GM12878 (cell line): ENCODE data around the gene NR6A1. TPM values are rescaled to one million over a fixed set of nuclear protein-coding genes. Genes with fewer than 3 reads are reported as not detected.

ENCODE experiments used
- ATAC-seq: fragments of 200-7000 bp; cut with Tn5 transposase; 3 replicates; pipeline ENCODE4 v1.9.1; 2020; ENCODE audit warnings: mild to moderate bottlenecking, moderate library complexity
- BruUV-seq: library from RNA; stranded (reverse); fragments of 400-500 nt; replicated peaks from 2 replicates; lab custom pipeline; 2021; lab: Mats Ljungman, UMichigan
- CTCF ChIA-PET: fragments of 300-600 bp; sonication (Branson Sonifier 250); formaldehyde crosslinking; extraction: SDS; loops from one replicate; lab custom pipeline; 2021; ENCODE audit warnings: inconsistent platforms; lab: Yijun Ruan, JAX
- POLR2A ChIA-PET: fragments of 350-600 bp; formaldehyde crosslinking; extraction: SDS; loops from one replicate; lab custom pipeline; 2021; ENCODE audit warnings: inconsistent platforms; lab: Charles Lee
- RAD21 ChIA-PET: fragments of 300-600 bp; sonication (Branson Sonifier 250); formaldehyde crosslinking; loops from one replicate; lab custom pipeline; 2023; ENCODE audit warnings: antibody characterized with exemption; ENCODE audit not compliant: unreplicated experiment; lab: Charles Lee
- SMC1A ChIA-PET: fragments of 300-600 bp; sonication (Branson Sonifier 250); formaldehyde crosslinking; loops from one replicate; lab custom pipeline; 2023; ENCODE audit not compliant: unreplicated experiment, uncharacterized antibody; lab: Charles Lee
- DNase-seq: peaks from one replicate; pipeline ENCODE4 v3.0.0-alpha.2; 2011; ENCODE audit warnings: low read depth, low spot score
- FAIRE-seq: peaks from 3 replicates; lab custom pipeline; 2011; peaks lifted over from hg19 to GRCh38; lab: Jason Lieb, UNC
- H2AFZ ChIP-seq: 2 replicates; pipeline ENCODE4 v1.6.0; 2011; ENCODE audit warnings: low read depth, low read length, control low read depth; ENCODE audit not compliant: control insufficient read depth
- H3K27ac ChIP-seq: 2 replicates; pipeline ENCODE4 v1.5.1; 2011; ENCODE audit warnings: control low read depth; ENCODE audit not compliant: control insufficient read depth, insufficient read depth
- H3K27me3 ChIP-seq, 2 experiments: replicated peaks in 1 of 2; 2 replicates each; pipeline versions ENCODE4 v1.6.0 to v1.6.1; 2011; ENCODE audit warnings: low read length in 1 of 2; ENCODE audit not compliant: control insufficient read depth in 2 of 2, insufficient read depth in 2 of 2
- H3K36me3 ChIP-seq, 2 experiments: 2 replicates each; pipeline ENCODE4 v1.5.1; 2011; ENCODE audit warnings: low read length in 1 of 2; ENCODE audit not compliant: control insufficient read depth in 2 of 2, insufficient read depth in 2 of 2
- H3K4me1 ChIP-seq: 2 replicates; pipeline ENCODE4 v1.6.1; 2011; ENCODE audit warnings: mild to moderate bottlenecking, low read length, moderate library complexity, mixed read lengths; ENCODE audit not compliant: control insufficient read depth, insufficient read depth
- H3K4me2 ChIP-seq: 2 replicates; pipeline ENCODE4 v1.6.0; 2011; ENCODE audit warnings: control low read depth; ENCODE audit not compliant: control insufficient read depth, insufficient read depth
- H3K4me3 ChIP-seq: fragments of 200-600 bp; sonication (generic); 2 replicates; pipeline ENCODE4 v1.5.1; 2016
- H3K79me2 ChIP-seq: 2 replicates; pipeline ENCODE4 v1.6.0; 2011; ENCODE audit warnings: low read length; ENCODE audit not compliant: control insufficient read depth, insufficient read depth
- H3K9ac ChIP-seq: 2 replicates; pipeline ENCODE4 v1.8.0; 2011; ENCODE audit warnings: low read length, control low read depth, mixed read lengths; ENCODE audit not compliant: control insufficient read depth, insufficient read depth
- H3K9me3 ChIP-seq: replicated peaks from 3 replicates; pipeline ENCODE4 v1.5.1; 2011; ENCODE audit warnings: mild to moderate bottlenecking, low read length; ENCODE audit not compliant: control insufficient read depth, insufficient read depth
- H4K20me1 ChIP-seq: 2 replicates; pipeline ENCODE4 v1.6.0; 2011; ENCODE audit not compliant: control insufficient read depth, insufficient read depth
- BCL11A ChIP-seq: IDR thresholded peaks from 2 replicates; pipeline ENCODE4 v1.6.1; 2011; ENCODE audit warnings: low read depth, low read length
- CBX5 ChIP-seq: sonication (generic); IDR thresholded peaks from 2 replicates; pipeline ENCODE4 v1.6.1; 2016; ENCODE audit warnings: low read depth, moderate library complexity, mild to moderate bottlenecking, inconsistent platforms
- CHD2 ChIP-seq: IDR thresholded peaks from 2 replicates; pipeline ENCODE4 v1.6.1; 2011; ENCODE audit warnings: low read depth, low read length, improper control_type of control experiment, borderline replicate concordance
- KLF5 ChIP-seq: fragments of 450-650 bp; IDR thresholded peaks from 2 replicates; pipeline ENCODE4 v1.6.1; 2014; ENCODE audit warnings: mild to moderate bottlenecking; ENCODE audit not compliant: partially characterized antibody
- LARP7 ChIP-seq: fragments of 450-650 bp; IDR thresholded peaks from 2 replicates; pipeline ENCODE4 v1.6.1; 2017; ENCODE audit warnings: mild to moderate bottlenecking
- NFYB ChIP-seq: IDR thresholded peaks from 2 replicates; pipeline ENCODE4 v1.6.1; 2011; ENCODE audit warnings: low read depth, mild to moderate bottlenecking, low read length, improper control_type of control experiment, moderate library complexity; ENCODE audit not compliant: insufficient read depth
- POLR2A ChIP-seq: IDR thresholded peaks from 2 replicates; pipeline ENCODE4 v1.6.1; 2011; ENCODE audit warnings: low read depth, mild to moderate bottlenecking, low read length
- POU2F2 ChIP-seq: IDR thresholded peaks from 3 replicates; pipeline ENCODE4 v1.6.1; 2011; ENCODE audit warnings: low read depth, mild to moderate bottlenecking, low read length, borderline replicate concordance
- RAD51 ChIP-seq: fragments of 450-650 bp; IDR thresholded peaks from 2 replicates; pipeline ENCODE4 v1.6.1; 2016; ENCODE audit warnings: moderate library complexity, mild to moderate bottlenecking, inconsistent platforms
- SRF ChIP-seq, 2 experiments: IDR thresholded peaks; 2 replicates each; pipeline ENCODE4 v1.6.1; 2011; ENCODE audit warnings: low read depth in 2 of 2, low read length in 2 of 2, mild to moderate bottlenecking in 1 of 2, moderate library complexity in 1 of 2
- STAT3 ChIP-seq: IDR thresholded peaks from 2 replicates; pipeline ENCODE4 v1.6.1; 2011; ENCODE audit warnings: low read depth, low read length, improper control_type of control experiment
- YY1 ChIP-seq: IDR thresholded peaks from 2 replicates; pipeline ENCODE4 v1.6.1; 2011; ENCODE audit warnings: low read depth, mild to moderate bottlenecking, low read length
- WGBS: methylation state at CpG from one replicate; pipeline ENCODE4 v1.1.6; 2016; ENCODE audit warnings: low lambda C conversion rate; ENCODE audit not compliant: insufficient replicate concordance, insufficient coverage; ENCODE audit errors: missing lambda C conversion rate; 5-methylcytosine and 5-hydroxymethylcytosine counted together
- in situ Hi-C: fragments of 300-500 bp; cut with MboI; formaldehyde crosslinking; loops from 9 replicates; pipeline ENCODE4 v1.14.3; 2018; ENCODE audit warnings: mixed read lengths
- intact Hi-C: fragments of 100-400 bp; cut with micrococcal nuclease; formaldehyde crosslinking; loops from one replicate; pipeline ENCODE4 v1.14.2; 2022; ENCODE audit not compliant: unreplicated experiment
- polyA plus RNA-seq, 11 experiments: library from polyadenylated mRNA; depleted of rRNA in 4 of 11; unstranded in 6 of 11; stranded (reverse) in 5 of 11; fragments of >200 nt; fragmentation: Nextera tagmentation in 4 of 11; fragmentation: Illumina TruSeq in 1 of 11; extraction: Ambion mirVana in 4 of 11; extraction: Trizol in 1 of 11; gene quantifications; 1 replicate in 1 of 11; 2 replicates in 10 of 11; pipeline versions ENCODE4 v1.2.1 to v1.2.3, GENCODE V29; 2011 to 2016; ENCODE audit warnings: inconsistent platforms in 2 of 11, missing spikeins in 2 of 11, low read depth in 1 of 11
- total RNA-seq, 4 experiments: library from RNA; depleted of rRNA in 3 of 4; stranded (reverse); fragments of >200 nt in 3 of 4; fragmentation: Illumina TruSeq in 1 of 4; extraction: Trizol in 1 of 4; gene quantifications; 2 replicates each; pipeline versions ENCODE4 v1.2.1 to v1.2.3, GENCODE V29; 2013 to 2021

Gene NR6A1
- total and polyA plus RNA-seq, 10 of the 15 experiments (the other 5 are each of a cell fraction or from before 2014, with no cell fraction given): 1.2 to 9.2 (median 4.6) TPM

GRCh38 chr9:124606027-124606426, 165.1 kb downstream of the NR6A1 start (continued):
- TF ChIP-seq BCL11A (no peak), RAD51 (no peak), CBX5 (no peak), STAT3 (no peak)

DNA sequence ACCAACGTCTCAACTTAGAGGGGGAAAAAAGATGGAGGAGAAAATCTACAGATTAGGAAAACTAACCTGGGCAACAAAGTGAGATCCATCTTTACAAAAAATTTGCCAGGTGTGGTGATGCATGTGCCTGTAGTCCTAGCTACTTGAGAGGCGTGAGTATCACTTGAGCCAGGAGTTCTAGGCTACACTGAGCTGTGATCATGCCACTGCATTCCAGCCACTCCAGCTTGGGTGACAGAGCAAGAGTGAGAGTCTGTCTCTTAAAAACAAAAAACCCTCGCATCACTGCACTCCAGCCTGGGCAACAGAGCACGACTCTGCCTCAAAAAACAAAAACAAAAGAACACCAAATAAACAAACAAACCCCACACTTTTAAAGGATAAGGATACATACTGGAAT, 165.9 kb downstream of the NR6A1 start:
- RAD21 ChIA-PET: no interaction called here
- H3K4me2 ChIP-seq: no peak overlapping the region
- H3K36me3 ChIP-seq: no peaks in the 10 kb centered on the region
- intact Hi-C loops: no loop called here
- POLR2A ChIA-PET: interaction anchor here (0.6 kb wide), 1 partner anchor 257 kb away, joined by 6 read pairs; no protein-coding TSS in a partner anchor
- H3K4me3 ChIP-seq: no peak overlapping the region
- no peaks in the 10 kb centered on the region for H3K79me2 ChIP-seq
- in situ Hi-C loops: no loop called here
- FAIRE-seq: no peak
- H3K9me3 ChIP-seq: no peaks in the 10 kb centered on the region
- H4K20me1 ChIP-seq: no peaks in the 10 kb centered on the region
- no peak overlapping the region for H3K9ac ChIP-seq
- H3K27me3 ChIP-seq: no peaks in the 10 kb centered on the region
- CTCF ChIA-PET: interaction anchor here (0.7 to 2.7 kb wide), 2 partner anchors 12 to 94 kb away, joined by 3 to 7 read pairs; no protein-coding TSS in a partner anchor
- BruUV-seq: no TSS peak
- no peak overlapping the region for H3K27ac ChIP-seq
- SMC1A ChIA-PET: no interaction called here
- no peaks in the 10 kb centered on the region for H3K4me1 ChIP-seq
- no peak overlapping the region for H2AFZ ChIP-seq
- ATAC-seq: no peak
- no peak for TF ChIP-seq CHD2
- WGBS: 67% methylated on average over 4 of the region's 4 CpGs
- DNase-seq: no peak

- ChIA-PET RAD21 (interaction anchor here (1.6 kb wide), 1 partner anchor 15 kb away, joined by 5 read pairs; no protein-coding TSS in a partner anchor), CTCF (interaction anchor here (0.9 kb wide), 1 partner anchor 13 kb away, joined by 4 read pairs; no protein-coding TSS in a partner anchor), POLR2A (no interaction called here), SMC1A (interaction anchor here (0.9 to 1.0 kb wide), 2 partner anchors 109 to 396 kb away, joined by 3 read pairs; no protein-coding TSS in a partner anchor)
- no peak for DNase-seq
- no peak for FAIRE-seq
- in situ Hi-C loops: no loop called here
- BruUV-seq: no TSS peak
- Histone ChIP-seq H3K27ac (no peak overlapping the region), H3K4me2 (no peak overlapping the region), H3K79me2 (no peaks in the 10 kb centered on the region), H3K9ac (no peak overlapping the region), H3K4me3 (no peak overlapping the region), H4K20me1 (no peaks in the 10 kb centered on the region), H3K4me1 (no peaks in the 10 kb centered on the region), H3K9me3 (no peaks in the 10 kb centered on the region), H3K36me3 (no peaks in the 10 kb centered on the region), H3K27me3 (no peaks in the 10 kb centered on the region), H2AFZ (no peak overlapping the region)
- intact Hi-C loops: no loop called here
- TF ChIP-seq KLF5 (no peak), SRF (IDR thresholded peaks at IDR 0.05; ENCODE audit: low read depth in 2 of 2, low read length in 2 of 2) (no peak), YY1 (no peak), NFYB (no peak), POU2F2 (no peak), POLR2A (no peak), LARP7 (no peak)
- ATAC-seq: no peak
- whole genome bisulfite sequencing: 100% methylated on average over 2 of the region's 2 CpGs
These were observed 168.5 kb downstream of the NR6A1 start for GRCh38 chr9:124602632-124603031.
